ENCODE results near the gene ZNF532.

DNA sequence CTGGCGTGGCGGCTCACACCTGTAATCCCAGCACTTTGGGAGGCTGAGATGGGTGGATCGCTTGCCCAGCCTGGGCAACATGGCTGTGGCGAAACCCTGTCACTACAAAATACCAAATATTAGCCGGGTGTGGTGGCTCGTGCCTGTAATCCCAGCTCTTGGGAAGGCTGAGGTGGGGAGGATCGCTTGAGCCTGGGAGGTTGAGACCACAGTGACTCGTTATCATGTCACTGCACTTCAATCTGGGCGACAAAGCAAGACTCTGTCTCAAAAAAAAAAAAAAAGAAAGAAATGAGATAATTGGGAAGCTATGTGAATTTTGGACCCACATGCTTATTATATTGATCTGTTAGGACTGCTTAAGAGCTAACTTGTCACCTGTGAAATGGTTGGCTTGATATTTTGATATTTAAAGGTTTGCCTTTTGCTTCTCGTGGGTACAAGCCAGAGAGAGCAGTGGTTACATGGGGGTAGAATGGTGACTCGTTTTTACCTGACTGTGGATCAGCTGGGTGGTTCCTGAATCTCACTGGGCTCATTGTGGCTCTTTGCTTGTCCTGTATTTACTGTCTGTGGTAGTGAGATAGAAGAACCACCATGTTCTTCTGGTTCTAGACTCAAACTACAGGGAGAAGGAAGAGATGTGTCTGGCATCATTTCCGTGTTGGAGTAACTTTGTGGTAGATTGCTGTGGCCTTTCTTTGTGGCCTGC, 28.9 kb downstream of the ZNF532 start:
- TF ChIP-seq POLR2A (IDR thresholded peaks at IDR 0.05), result no peak
- TF ChIP-seq, protein P1, sequence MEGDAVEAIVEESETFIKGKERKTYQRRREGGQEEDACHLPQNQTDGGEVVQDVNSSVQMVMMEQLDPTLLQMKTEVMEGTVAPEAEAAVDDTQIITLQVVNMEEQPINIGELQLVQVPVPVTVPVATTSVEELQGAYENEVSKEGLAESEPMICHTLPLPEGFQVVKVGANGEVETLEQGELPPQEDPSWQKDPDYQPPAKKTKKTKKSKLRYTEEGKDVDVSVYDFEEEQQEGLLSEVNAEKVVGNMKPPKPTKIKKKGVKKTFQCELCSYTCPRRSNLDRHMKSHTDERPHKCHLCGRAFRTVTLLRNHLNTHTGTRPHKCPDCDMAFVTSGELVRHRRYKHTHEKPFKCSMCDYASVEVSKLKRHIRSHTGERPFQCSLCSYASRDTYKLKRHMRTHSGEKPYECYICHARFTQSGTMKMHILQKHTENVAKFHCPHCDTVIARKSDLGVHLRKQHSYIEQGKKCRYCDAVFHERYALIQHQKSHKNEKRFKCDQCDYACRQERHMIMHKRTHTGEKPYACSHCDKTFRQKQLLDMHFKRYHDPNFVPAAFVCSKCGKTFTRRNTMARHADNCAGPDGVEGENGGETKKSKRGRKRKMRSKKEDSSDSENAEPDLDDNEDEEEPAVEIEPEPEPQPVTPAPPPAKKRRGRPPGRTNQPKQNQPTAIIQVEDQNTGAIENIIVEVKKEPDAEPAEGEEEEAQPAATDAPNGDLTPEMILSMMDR (IDR thresholded peaks at IDR 0.05), result no peak
